ENCODE results near the gene NKAIN2. TPM values are rescaled to one million over a fixed set of nuclear protein-coding genes. Genes with fewer than 3 reads are reported as not detected.
"Not testable (repeated sequence)": the region's sequence is repeated elsewhere in the genome, so short reads cannot be mapped to it uniquely, and the experiment has no call there.

NKAIN2 gene
- total and polyA plus RNA-seq, 2 experiments from 2014 or later, result 0.22 TPM; not detected in 1

- TF ChIP-seq CTCF (IDR thresholded peaks at IDR 0.05; ENCODE audit: low read depth, low read length), result no peak
- no peaks in the 10 kb centered on the region for H3K4me1 ChIP-seq (ENCODE audit: low read depth)
- no peaks in the 10 kb centered on the region for H3K36me3 ChIP-seq
- no peaks in the 10 kb centered on the region for H3K9me3 ChIP-seq (ENCODE audit: low read depth)
- H3K27me3 ChIP-seq, result no peaks in the 10 kb centered on the region
- H3K4me3 ChIP-seq, result no peak overlapping the region
- H3K27ac ChIP-seq, result no peak overlapping the region
- DNase-seq (ENCODE audit: low read depth in 1 of 2, low spot score in 1 of 2), result no peak
These were observed 733.2 kb downstream of the NKAIN2 start for GRCh38 chr6:124536842-124537191.

- no peak for DNase-seq (ENCODE audit: low read depth in 1 of 2, low spot score in 1 of 2)
- no peak for TF ChIP-seq CTCF (IDR thresholded peaks at IDR 0.05; ENCODE audit: low read depth, low read length)
- Histone ChIP-seq H3K36me3 (no peaks in the 10 kb centered on the region), H3K27ac (no peak overlapping the region), H3K4me3 (no peak overlapping the region), H3K4me1 (ENCODE audit: low read depth) (no peaks in the 10 kb centered on the region), H3K9me3 (ENCODE audit: low read depth) (no peaks in the 10 kb centered on the region), H3K27me3 (no peaks in the 10 kb centered on the region)
These were observed 735.4 kb downstream of the NKAIN2 start for GRCh38 chr6:124539096-124539495.

GRCh38 chr6:124541573-124541972 lies 737.9 kb downstream of the NKAIN2 start:
- H3K36me3 ChIP-seq, result no peaks in the 10 kb centered on the region
- no peaks in the 10 kb centered on the region for H3K27me3 ChIP-seq
- no peaks in the 10 kb centered on the region for H3K4me1 ChIP-seq (ENCODE audit: low read depth)
- no peaks in the 10 kb centered on the region for H3K9me3 ChIP-seq (ENCODE audit: low read depth)
- no peak for DNase-seq (ENCODE audit: low read depth in 1 of 2, low spot score in 1 of 2)
- H3K4me3 ChIP-seq, result no peak overlapping the region
- no peak overlapping the region for H3K27ac ChIP-seq
- TF ChIP-seq CTCF (IDR thresholded peaks at IDR 0.05; ENCODE audit: low read depth, low read length), result no peak

GRCh38 chr6:124546601-124547000 lies 742.9 kb downstream of the NKAIN2 start:
- no peak overlapping the region for H3K4me3 ChIP-seq
- H3K27me3 ChIP-seq, result no peaks in the 10 kb centered on the region
- no peaks in the 10 kb centered on the region for H3K4me1 ChIP-seq (ENCODE audit: low read depth)
- H3K27ac ChIP-seq, result no peak overlapping the region
- H3K9me3 ChIP-seq (ENCODE audit: low read depth), result no peaks in the 10 kb centered on the region
- TF ChIP-seq CTCF (IDR thresholded peaks at IDR 0.05; ENCODE audit: low read depth, low read length), result no peak
- H3K36me3 ChIP-seq, result no peaks in the 10 kb centered on the region
- no peak for DNase-seq (ENCODE audit: low read depth in 1 of 2, low spot score in 1 of 2)

- no peaks in the 10 kb centered on the region for H3K9me3 ChIP-seq (ENCODE audit: low read depth)
- H3K27me3 ChIP-seq, result no peaks in the 10 kb centered on the region
- no peaks in the 10 kb centered on the region for H3K4me1 ChIP-seq (ENCODE audit: low read depth)
- no peak for TF ChIP-seq CTCF (IDR thresholded peaks at IDR 0.05; ENCODE audit: low read depth, low read length)
- H3K4me3 ChIP-seq, result no peak overlapping the region
- no peak overlapping the region for H3K27ac ChIP-seq
- DNase-seq (ENCODE audit: low read depth in 1 of 2, low spot score in 1 of 2), result no peak
- H3K36me3 ChIP-seq, result no peaks in the 10 kb centered on the region
These were observed 748.1 kb downstream of the NKAIN2 start for GRCh38 chr6:124551711-124552233.

GRCh38 chr6:124557873-124558272 lies 754.2 kb downstream of the NKAIN2 start:
- H3K27me3 ChIP-seq, result no peaks in the 10 kb centered on the region
- H3K36me3 ChIP-seq, result no peaks in the 10 kb centered on the region

GRCh38 chr6:124560078-124560477 lies 756.4 kb downstream of the NKAIN2 start:
- H3K9me3 ChIP-seq (ENCODE audit: low read depth); H3K36me3 ChIP-seq; DNase-seq (ENCODE audit: low read depth in 1 of 2, low spot score in 1 of 2); H3K27ac ChIP-seq; H3K4me3 ChIP-seq; H3K27me3 ChIP-seq; H3K4me1 ChIP-seq (ENCODE audit: low read depth): not testable (repeated sequence)

More at GRCh38 chr6:124557873-124558272, 754.2 kb downstream of the NKAIN2 start:
- no peak for TF ChIP-seq CTCF (IDR thresholded peaks at IDR 0.05; ENCODE audit: low read depth, low read length)
- H3K4me1 ChIP-seq (ENCODE audit: low read depth), result no peaks in the 10 kb centered on the region
- H3K9me3 ChIP-seq (ENCODE audit: low read depth), result no peaks in the 10 kb centered on the region
- no peak overlapping the region for H3K4me3 ChIP-seq
- no peak for DNase-seq (ENCODE audit: low read depth in 1 of 2, low spot score in 1 of 2)
- no peak overlapping the region for H3K27ac ChIP-seq

Data from cardiac muscle cell (in vitro differentiated cells and primary cell).